Gastrocnemius medialis (tissue), 4 donors: ENCODE results near the gene PIH1D1. TPM values are rescaled to one million over a fixed set of nuclear protein-coding genes. Genes with fewer than 3 reads are reported as not detected.

Source experiments
- ATAC-seq, 2 donors: fragments of 150-250 bp; one replicate each; pipeline ENCODE4 v1.9.1; 2016
- DNase-seq, 2 donors: peaks; one replicate each; pipeline ENCODE4 v3.0.0-alpha.2; 2019
- H3K27ac ChIP-seq, 4 donors: fragments of 200-600 bp; sonication (generic); 1 replicate in 1 of 4; 2 replicates in 3 of 4; pipeline ENCODE4 v1.5.1; 2016 to 2018; ENCODE audit warnings: mild to moderate bottlenecking in 2 of 4, moderate library complexity in 1 of 4
- H3K27me3 ChIP-seq, 3 donors: fragments of 200-600 bp; sonication (generic) in 2 of 3; 1 replicate in 1 of 3; 2 replicates in 2 of 3; pipeline versions ENCODE4 v1.5.1 to v1.6.0; 2016 to 2019; ENCODE audit warnings: mild to moderate bottlenecking in 1 of 3, moderate library complexity in 1 of 3
- H3K36me3 ChIP-seq, 2 donors: fragments of 200-600 bp; sonication (generic) in 1 of 2; one replicate each; pipeline ENCODE4 v1.5.1; 2017 to 2018
- H3K4me1 ChIP-seq, 2 donors: fragments of 200-600 bp; sonication (generic) in 1 of 2; one replicate each; pipeline ENCODE4 v1.5.1; 2016 to 2017; ENCODE audit warnings: mild to moderate bottlenecking in 2 of 2
- H3K4me3 ChIP-seq, 4 donors: fragments of 200-600 bp; sonication (generic) in 3 of 4; 1 replicate in 1 of 4; 2 replicates in 3 of 4; pipeline ENCODE4 v1.5.1; 2016 to 2019; ENCODE audit warnings: mild to moderate bottlenecking in 2 of 4
- H3K9me3 ChIP-seq, 3 donors: fragments of 200-600 bp; sonication (generic) in 2 of 3; 1 replicate in 1 of 3; 2 replicates in 2 of 3; pipeline ENCODE4 v1.5.1; 2016 to 2019
- CTCF ChIP-seq, 5 experiments: fragments of 450-650 bp in 3 of 5; fragments of 200-600 bp in 2 of 5; sonication (generic) in 2 of 5; IDR thresholded peaks in 4 of 5; conservative IDR thresholded peaks in 1 of 5; 1 replicate in 4 of 5; 2 replicates in 1 of 5; pipeline ENCODE4 v1.5.1; 2016 to 2019; ENCODE audit warnings: antibody characterized with exemption in 5 of 5, mild to moderate bottlenecking in 3 of 5, moderate library complexity in 3 of 5
- POLR2A ChIP-seq, 2 donors: fragments of 450-650 bp; IDR thresholded peaks; one replicate each; pipeline ENCODE4 v1.6.1; 2017; ENCODE audit warnings: antibody characterized with exemption in 2 of 2, mild to moderate bottlenecking in 2 of 2, moderate library complexity in 2 of 2
- in situ Hi-C, 4 donors: fragments of 200-750 bp; cut with MboI; loops; one replicate each; pipeline versions ENCODE4 v1.15.0 to v1.8.0; 2017; ENCODE audit warnings: low sequenced_read_pairs in 4 of 4
- intact Hi-C: fragments of 100-400 bp; cut with DNase I; formaldehyde crosslinking; loops from one replicate; pipeline ENCODE4 v1.15.1; 2023; ENCODE audit warnings: low total_unique reads
- total RNA-seq, 4 donors: library from RNA; depleted of rRNA; stranded (reverse); fragments of >200 nt; gene quantifications; one replicate each; pipeline versions ENCODE4 v1.1.0 to v1.2.3, GENCODE V29; 2016

Gene PIH1D1
- total RNA-seq, 4 donors from 2014 or later, result 41.9 to 107 (median 79.0) TPM

GRCh38 chr19:49488046-49488862, 36.6 kb upstream of the PIH1D1 start:
- Histone ChIP-seq H3K27ac (peak overlapping the region; percentile 87 to 98 (median 94)), H3K9me3 (no peaks in the 10 kb centered on the region), H3K36me3 (peaks cover 0 to 38% of the 10 kb centered on the region in 2 donors), H3K27me3 (no peaks in the 10 kb centered on the region), H3K4me3 (peak overlapping the region; percentile 83 to 96 (median 90)), H3K4me1 (peaks cover 21 to 29% of the 10 kb centered on the region in 2 donors)
- TF ChIP-seq CTCF (IDR thresholded peaks at IDR 0.05 in 4 of 5, conservative IDR thresholded peaks at IDR 0.05 in 1 of 5) (no peak), POLR2A (IDR thresholded peaks at IDR 0.05) (no peak)
- intact Hi-C loops, result no loop called here
- DNase-seq, result no peak
- in situ Hi-C loops, result no loop called here
- ATAC-seq, result no peak

- H3K27ac ChIP-seq, result peak within 1 kb of the TSS; percentile 88 to 98 (median 94)
- TF ChIP-seq POLR2A (IDR thresholded peaks at IDR 0.05), result peak; percentile 99
- no peak for TF ChIP-seq CTCF (IDR thresholded peaks at IDR 0.05 in 4 of 5, conservative IDR thresholded peaks at IDR 0.05 in 1 of 5)
- ATAC-seq (peak; percentile 95 to 97), DNase-seq (peak; percentile 99 to 100)
- peaks cover 21 to 29% of the 10 kb centered on the region in 2 donors for H3K4me1 ChIP-seq
- intact Hi-C loops (loop anchor here (1.0 kb wide), 2 partner anchors 9 to 34 kb away; partner anchors contain the start of genes ALDH16A1 and RPS11), in situ Hi-C loops (no loop called here)
- H3K36me3 ChIP-seq, result peaks cover 0 to 31% of the 10 kb centered on the region in 2 donors
- H3K4me3 ChIP-seq, result peak within 1 kb of the TSS; percentile 83 to 96 (median 90)
- H3K9me3 ChIP-seq, result no peaks in the 10 kb centered on the region
- H3K27me3 ChIP-seq, result no peaks in the 10 kb centered on the region
These were observed 35.8 kb upstream of the PIH1D1 start, which contains the start of gene RPL13A for GRCh38 chr19:49487277-49488045. Gene RPL13A (plus strand): TSS chr19:49487608. CDS start chr19:49487630, 22 bp downstream.

DNA sequence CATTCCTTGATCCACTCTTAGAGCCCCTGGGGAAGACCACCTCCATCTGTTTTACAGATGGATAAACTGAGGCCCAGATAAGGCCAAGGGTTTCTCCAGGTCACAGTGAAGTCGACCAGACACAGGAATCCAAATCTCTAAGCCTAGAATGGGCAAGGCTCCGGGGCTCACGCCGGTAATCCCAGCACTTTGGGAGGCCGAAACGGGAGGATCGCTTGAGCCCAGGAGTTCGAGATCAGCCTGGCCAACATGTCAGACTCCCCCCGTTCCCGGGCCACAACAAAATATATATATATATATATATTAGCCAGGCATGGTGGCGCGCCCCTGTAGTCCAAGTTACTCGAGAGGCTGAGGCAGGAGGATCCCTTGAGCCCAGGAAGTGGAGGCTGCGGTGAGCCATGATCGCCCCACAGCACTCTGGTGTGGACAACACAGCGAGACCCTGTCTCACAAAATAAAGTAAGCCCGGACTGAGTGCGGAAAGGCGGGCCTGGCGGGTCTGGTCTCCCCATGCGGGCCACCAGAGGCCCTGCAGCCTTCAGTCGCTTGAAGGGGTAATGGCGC, 35.2 kb upstream of the PIH1D1 start:
- Histone ChIP-seq H3K4me3 (peak overlapping the region; percentile 42 to 96 (median 52)), H3K27me3 (no peaks in the 10 kb centered on the region), H3K4me1 (peaks cover 21 to 29% of the 10 kb centered on the region in 2 donors), H3K9me3 (no peaks in the 10 kb centered on the region), H3K27ac (peak overlapping the region; percentile 82 to 98 (median 90)), H3K36me3 (peaks cover 0 to 24% of the 10 kb centered on the region in 2 donors)
- ATAC-seq (no peak), DNase-seq (no peak)
- TF ChIP-seq CTCF (IDR thresholded peaks at IDR 0.05 in 4 of 5, conservative IDR thresholded peaks at IDR 0.05 in 1 of 5), result no peak
- TF ChIP-seq POLR2A (IDR thresholded peaks at IDR 0.05), result no peak
- intact Hi-C loops, result loop anchor here (1.0 kb wide), 2 partner anchors 10 to 33 kb away; partner anchors contain the start of genes ALDH16A1 and RPS11
- in situ Hi-C loops, result no loop called here

- intact Hi-C loops, result no loop called here
- no peak overlapping the region for H3K27ac ChIP-seq
- TF ChIP-seq POLR2A (IDR thresholded peaks at IDR 0.05) (no peak), CTCF (IDR thresholded peaks at IDR 0.05 in 4 of 5, conservative IDR thresholded peaks at IDR 0.05 in 1 of 5) (no peak)
- in situ Hi-C loops, result no loop called here
- ATAC-seq (no peak), DNase-seq (no peak)
- no peaks in the 10 kb centered on the region for H3K27me3 ChIP-seq
- H3K4me3 ChIP-seq, result no peak overlapping the region
- H3K36me3 ChIP-seq, result peaks cover 0 to 18% of the 10 kb centered on the region in 2 donors
- H3K9me3 ChIP-seq, result no peaks in the 10 kb centered on the region
- peaks cover 21 to 29% of the 10 kb centered on the region in 2 donors for H3K4me1 ChIP-seq
These were observed 34.6 kb upstream of the PIH1D1 start for GRCh38 chr19:49486232-49486631.
